Natural killer cell (primary cell): ENCODE data around the gene VEGFA. TPM values are rescaled to one million over a fixed set of nuclear protein-coding genes. Genes with fewer than 3 reads are reported as not detected.

ENCODE experiments used
- ATAC-seq, 3 donors: fragments of 150-1000 bp in 2 of 3; fragments of 200-7000 bp in 1 of 3; cut with Tn5 transposase; 1 replicate in 1 of 3; 2 replicates in 2 of 3; pipeline ENCODE4 v1.10.0; 2021; ENCODE audit warnings: mild to moderate bottlenecking in 2 of 3, moderate library complexity in 2 of 3
- DNase-seq, 2 donors: peaks; one replicate each; pipeline versions ENCODE4 v3.0.0 to v3.0.0-alpha.2; 2013 to 2021; ENCODE audit warnings: mixed read lengths in 1 of 2
- H3K27ac ChIP-seq: one replicate; pipeline ENCODE4 v1.5.1; 2013; ENCODE audit warnings: mild to moderate bottlenecking, low read length
- H3K27me3 ChIP-seq: one replicate; pipeline ENCODE4 v1.6.1; 2013; ENCODE audit warnings: low read length; ENCODE audit not compliant: control insufficient read depth, insufficient read depth
- H3K36me3 ChIP-seq: one replicate; pipeline ENCODE4 v1.6.1; 2013; ENCODE audit warnings: low read length; ENCODE audit not compliant: control insufficient read depth, insufficient read depth
- H3K4me1 ChIP-seq: one replicate; pipeline ENCODE4 v1.6.1; 2013; ENCODE audit warnings: low read length; ENCODE audit not compliant: control insufficient read depth, insufficient read depth
- H3K4me3 ChIP-seq: one replicate; pipeline ENCODE4 v1.5.1; 2013; ENCODE audit warnings: low read length
- H3K9me3 ChIP-seq: one replicate; pipeline ENCODE4 v1.6.1; 2013; ENCODE audit warnings: low read length; ENCODE audit not compliant: control insufficient read depth, insufficient read depth
- H3K27ac Mint-ChIP-seq, 2 donors: one replicate each; pipeline ENCODE4 v1.8.0; 2022; ENCODE audit warnings: mild to moderate bottlenecking in 2 of 2, mixed read lengths in 2 of 2, moderate library complexity in 1 of 2
- H3K27me3 Mint-ChIP-seq, 2 donors: one replicate each; pipeline ENCODE4 v1.8.0; 2022; ENCODE audit warnings: low read depth in 2 of 2, mixed read lengths in 2 of 2
- H3K36me3 Mint-ChIP-seq: one replicate; pipeline ENCODE4 v1.8.0; 2022; ENCODE audit warnings: mixed read lengths
- H3K4me1 Mint-ChIP-seq, 2 donors: one replicate each; pipeline ENCODE4 v1.8.0; 2022; ENCODE audit warnings: mixed read lengths in 2 of 2
- H3K4me3 Mint-ChIP-seq: one replicate; pipeline ENCODE4 v1.8.0; 2022; ENCODE audit warnings: mild to moderate bottlenecking, moderate library complexity, mixed read lengths
- H3K9me3 Mint-ChIP-seq, 2 donors: one replicate each; pipeline ENCODE4 v1.8.0; 2022; ENCODE audit warnings: mixed read lengths in 2 of 2
- WGBS: methylation state at CpG from one replicate; pipeline ENCODE4 v1.1.7; 2013; ENCODE audit warnings: missing lambda C conversion rate; ENCODE audit not compliant: insufficient coverage; 5-methylcytosine and 5-hydroxymethylcytosine counted together
- intact Hi-C: fragments of 100-400 bp; cut with micrococcal nuclease; formaldehyde crosslinking; loops from one replicate; pipeline ENCODE4 v1.14.2; 2022
- total RNA-seq, 4 donors: library from RNA; stranded (reverse); fragments of 120-200 nt in 1 of 4; gene quantifications; one replicate each; pipeline versions ENCODE4 v1.2.3 to v1.2.4, GENCODE V29; 2013 to 2022
- TF ChIP-seq, protein P1 (sequence below): fragments of 200-600 bp; IDR thresholded peaks from one replicate; pipeline ENCODE4 v1.8.0; 2022; ENCODE audit warnings: antibody characterized with exemption

Gene VEGFA
- total RNA-seq, 3 donors from 2014 or later (not counting 1 experiment from before 2014, with no cell fraction given): 3.6 to 27.5 (median 3.7) TPM

DNA sequence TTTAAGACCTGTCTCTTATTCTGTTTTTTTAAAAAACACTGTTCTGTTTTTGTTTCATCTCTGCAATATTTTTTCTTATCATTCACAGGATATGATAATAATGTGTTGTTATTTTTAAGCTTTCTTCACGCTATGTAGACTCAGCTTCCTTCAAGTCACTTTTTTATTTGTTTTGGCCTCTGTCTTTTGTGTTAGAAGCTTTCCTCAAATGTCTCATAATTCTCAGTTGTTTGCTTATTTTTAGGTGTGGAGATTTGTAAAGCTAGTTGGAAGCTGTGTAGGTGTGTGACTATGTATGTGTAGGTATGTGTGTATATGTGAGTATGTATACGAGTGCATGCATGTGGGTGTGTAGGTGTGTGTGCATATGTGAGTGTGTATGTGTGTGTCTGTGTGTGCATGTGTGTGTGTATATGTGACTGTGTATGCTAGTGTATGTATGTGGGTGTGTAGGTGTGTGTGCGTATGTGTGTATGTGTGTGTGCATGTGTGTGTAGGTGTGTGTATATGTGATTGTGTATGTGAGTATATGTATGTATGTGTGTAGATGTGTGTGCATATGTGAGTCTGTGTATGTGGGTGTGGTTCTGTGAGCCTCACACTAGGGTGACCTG lies 16.3 kb upstream of the VEGFA start:
- Histone ChIP-seq H3K4me1 (no peaks in the 10 kb centered on the region), H3K4me3 (no peak overlapping the region), H3K27me3 (no peaks in the 10 kb centered on the region), H3K9me3 (no peaks in the 10 kb centered on the region), H3K27ac (no peak overlapping the region), H3K36me3 (no peaks in the 10 kb centered on the region)
- 88% methylated on average over 3 of the region's 3 CpGs for WGBS
- H3K27me3 Mint-ChIP-seq: peaks cover 0 to 2% of the 10 kb centered on the region in 2 donors
- no peaks in the 10 kb centered on the region for H3K9me3 Mint-ChIP-seq
- TF ChIP-seq, protein P1, sequence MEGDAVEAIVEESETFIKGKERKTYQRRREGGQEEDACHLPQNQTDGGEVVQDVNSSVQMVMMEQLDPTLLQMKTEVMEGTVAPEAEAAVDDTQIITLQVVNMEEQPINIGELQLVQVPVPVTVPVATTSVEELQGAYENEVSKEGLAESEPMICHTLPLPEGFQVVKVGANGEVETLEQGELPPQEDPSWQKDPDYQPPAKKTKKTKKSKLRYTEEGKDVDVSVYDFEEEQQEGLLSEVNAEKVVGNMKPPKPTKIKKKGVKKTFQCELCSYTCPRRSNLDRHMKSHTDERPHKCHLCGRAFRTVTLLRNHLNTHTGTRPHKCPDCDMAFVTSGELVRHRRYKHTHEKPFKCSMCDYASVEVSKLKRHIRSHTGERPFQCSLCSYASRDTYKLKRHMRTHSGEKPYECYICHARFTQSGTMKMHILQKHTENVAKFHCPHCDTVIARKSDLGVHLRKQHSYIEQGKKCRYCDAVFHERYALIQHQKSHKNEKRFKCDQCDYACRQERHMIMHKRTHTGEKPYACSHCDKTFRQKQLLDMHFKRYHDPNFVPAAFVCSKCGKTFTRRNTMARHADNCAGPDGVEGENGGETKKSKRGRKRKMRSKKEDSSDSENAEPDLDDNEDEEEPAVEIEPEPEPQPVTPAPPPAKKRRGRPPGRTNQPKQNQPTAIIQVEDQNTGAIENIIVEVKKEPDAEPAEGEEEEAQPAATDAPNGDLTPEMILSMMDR: no peak
- ATAC-seq (peak in 1 of 3 donors; percentile 30), DNase-seq (no peak)
- H3K27ac Mint-ChIP-seq: no peak overlapping the region
- H3K4me3 Mint-ChIP-seq: no peak overlapping the region
- no peaks in the 10 kb centered on the region for H3K36me3 Mint-ChIP-seq
- intact Hi-C loops: no loop called here
- no peaks in the 10 kb centered on the region for H3K4me1 Mint-ChIP-seq

DNA sequence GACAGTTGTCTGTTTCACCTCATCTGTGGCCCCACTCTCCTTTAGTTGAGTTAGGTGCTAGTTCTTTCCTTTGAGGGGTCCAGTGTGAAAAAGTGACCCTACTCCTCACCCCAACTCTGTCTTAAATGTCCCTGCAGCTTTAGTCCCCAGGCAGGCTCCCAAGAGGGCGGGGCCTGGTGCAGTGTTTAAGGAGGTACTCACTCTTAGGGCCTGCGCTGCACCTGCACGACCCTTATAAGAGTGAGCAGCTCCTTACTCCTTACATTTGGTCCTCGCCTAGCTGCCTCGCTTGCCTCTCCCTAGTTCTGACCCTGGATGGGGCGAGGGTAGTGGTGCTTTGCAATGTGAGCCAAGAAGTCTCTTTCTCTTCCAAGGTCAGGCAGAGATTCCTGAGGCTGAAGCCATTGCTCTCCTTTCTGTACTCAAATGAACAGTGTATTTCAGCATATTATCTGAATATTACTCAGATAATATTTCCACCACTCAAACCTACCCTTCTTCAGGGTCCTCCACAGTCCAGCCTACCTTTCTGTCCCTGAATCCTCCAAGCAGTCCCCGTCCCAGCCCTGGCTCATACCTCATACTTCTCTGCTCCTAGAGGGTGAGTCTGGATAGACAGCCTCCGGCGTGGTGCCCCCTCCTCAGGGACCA lies 11.9 kb upstream of the VEGFA start:
- no peaks in the 10 kb centered on the region for H3K36me3 Mint-ChIP-seq
- TF ChIP-seq, protein P1: no peak
- Histone ChIP-seq H3K27me3 (no peaks in the 10 kb centered on the region), H3K27ac (no peak overlapping the region), H3K4me3 (no peak overlapping the region), H3K9me3 (no peaks in the 10 kb centered on the region), H3K36me3 (no peaks in the 10 kb centered on the region), H3K4me1 (no peaks in the 10 kb centered on the region)
- no peak for ATAC-seq
- WGBS: 78% methylated on average over 9 of the region's 9 CpGs
- no peak for DNase-seq
- intact Hi-C loops: no loop called here
- H3K4me1 Mint-ChIP-seq: no peaks in the 10 kb centered on the region
- H3K4me3 Mint-ChIP-seq: no peak overlapping the region
- H3K9me3 Mint-ChIP-seq: no peaks in the 10 kb centered on the region
- H3K27ac Mint-ChIP-seq: no peak overlapping the region
- H3K27me3 Mint-ChIP-seq: peaks cover 5 to 9% of the 10 kb centered on the region in 2 donors

DNA sequence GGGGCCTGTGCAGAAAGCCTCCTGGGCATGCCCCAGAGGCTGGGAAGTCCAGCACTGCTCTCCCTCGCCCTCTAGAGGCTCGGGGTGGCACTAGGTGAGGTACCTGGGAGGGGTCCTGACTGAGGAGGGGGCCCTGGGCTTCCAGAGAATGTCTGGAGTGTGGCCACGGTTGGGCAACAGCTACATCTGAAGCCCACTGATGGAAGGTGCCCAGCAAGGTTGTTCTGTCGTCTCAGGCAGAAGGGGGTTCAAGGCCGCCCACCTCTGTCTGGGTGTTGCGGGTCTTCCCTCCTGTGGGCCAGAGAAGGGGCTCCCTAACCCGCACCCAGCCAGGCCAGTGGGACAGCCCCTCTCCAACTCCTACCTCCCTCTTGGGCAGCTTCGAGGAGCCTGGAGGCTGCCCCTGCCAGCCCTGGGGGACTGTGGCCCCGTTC lies 11.4 kb upstream of the VEGFA start:
- H3K4me3 Mint-ChIP-seq: no peak overlapping the region

More for the DNA sequence above, 11.4 kb upstream of the VEGFA start:
- no peaks in the 10 kb centered on the region for H3K36me3 Mint-ChIP-seq
- Histone ChIP-seq H3K4me3 (no peak overlapping the region), H3K27ac (no peak overlapping the region), H3K27me3 (no peaks in the 10 kb centered on the region), H3K4me1 (no peaks in the 10 kb centered on the region), H3K9me3 (no peaks in the 10 kb centered on the region), H3K36me3 (no peaks in the 10 kb centered on the region)
- H3K9me3 Mint-ChIP-seq: no peaks in the 10 kb centered on the region
- ATAC-seq (no peak), DNase-seq (peak in 1 of 2 donors; percentile 36)
- 56% methylated on average over 9 of the region's 9 CpGs for WGBS
- no peak overlapping the region for H3K27ac Mint-ChIP-seq
- H3K27me3 Mint-ChIP-seq: peaks cover 5 to 9% of the 10 kb centered on the region in 2 donors
- TF ChIP-seq, protein P1: no peak
- H3K4me1 Mint-ChIP-seq: no peaks in the 10 kb centered on the region
- intact Hi-C loops: no loop called here
